ENCODE results near the gene TUG1.

GRCh38 chr22:30941363-30941740 lies 27.7 kb upstream of the TUG1 start:
- TF ChIP-seq REST (IDR thresholded peaks at IDR 0.05; ENCODE audit: insufficient read depth in 1 of 2, low read depth in 2 of 2, low read length in 2 of 2): no peak
- no peak for TF ChIP-seq POLR2AphosphoS5 (IDR thresholded peaks at IDR 0.05; ENCODE audit: low read depth, low read length)
- no peak for TF ChIP-seq TAF1 (IDR thresholded peaks at IDR 0.05; ENCODE audit: borderline replicate concordance, insufficient read depth, low read length)

Measured in PFSK-1 (cell line).